EH (cell line): ENCODE data around the gene EPHB6.

Experiments
- DNase-seq: peaks from one replicate; pipeline ENCODE4 v3.0.0-alpha.2; 2015; ENCODE audit warnings: low read depth

EPHB6 gene

DNA sequence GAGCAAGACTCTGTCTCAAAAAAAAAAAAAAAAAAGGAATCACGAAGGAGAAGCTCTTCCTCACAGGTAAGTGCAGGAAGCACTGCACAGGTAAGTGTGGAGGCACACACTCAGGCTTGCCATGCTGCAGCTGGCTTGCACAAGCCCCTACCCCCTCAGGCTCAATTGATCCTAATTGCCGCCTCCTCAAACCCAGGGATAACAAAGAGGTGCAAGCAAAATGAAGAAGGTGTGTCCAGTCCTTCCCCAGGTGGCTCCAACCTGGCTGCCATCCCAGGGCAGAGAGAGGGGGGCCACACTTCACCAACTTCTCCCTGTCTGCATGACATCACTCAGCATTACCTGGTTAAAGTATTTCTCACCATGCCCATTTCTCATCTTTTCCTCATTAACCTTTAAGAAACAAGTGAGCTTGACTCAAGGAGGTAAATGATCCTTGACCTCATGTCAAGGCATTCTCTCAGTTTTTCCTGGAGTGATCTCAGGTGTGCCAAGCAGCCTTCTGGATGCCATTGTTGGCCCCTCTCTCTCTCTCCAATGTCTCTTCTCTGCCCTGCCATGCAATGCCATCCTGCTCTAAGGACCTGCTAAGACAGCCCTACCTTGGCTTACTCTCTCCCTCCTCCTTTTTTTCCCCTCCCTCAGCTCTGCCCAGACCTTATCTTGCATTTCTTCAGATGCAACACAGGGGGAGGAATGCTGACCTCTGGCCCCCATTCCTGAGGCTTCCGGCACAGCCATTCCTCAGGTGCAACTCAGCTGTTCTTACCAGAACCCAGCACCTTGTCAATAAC is 43.7 kb downstream of the EPHB6 start:
- no peak for DNase-seq

DNA sequence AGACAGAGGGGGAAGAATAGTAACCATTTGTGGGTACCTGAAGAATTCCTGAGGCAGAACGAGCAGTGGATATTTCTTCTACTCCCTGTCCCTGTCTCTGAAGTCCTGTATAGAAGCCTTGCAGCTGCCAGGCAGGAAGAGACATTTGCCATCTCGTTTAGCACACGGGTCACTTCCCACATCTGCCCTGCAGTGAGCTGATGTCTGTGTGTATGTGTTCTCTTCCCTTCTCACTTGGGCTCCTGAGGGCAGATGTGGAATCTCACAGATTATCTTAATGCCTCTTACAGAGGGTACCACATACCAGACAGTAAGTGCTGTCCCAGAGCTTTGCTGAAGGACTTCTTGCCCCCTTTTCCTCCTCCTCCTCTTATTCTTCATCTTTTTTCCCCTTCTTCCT is 44.8 kb downstream of the EPHB6 start:
- no peak for DNase-seq

DNA sequence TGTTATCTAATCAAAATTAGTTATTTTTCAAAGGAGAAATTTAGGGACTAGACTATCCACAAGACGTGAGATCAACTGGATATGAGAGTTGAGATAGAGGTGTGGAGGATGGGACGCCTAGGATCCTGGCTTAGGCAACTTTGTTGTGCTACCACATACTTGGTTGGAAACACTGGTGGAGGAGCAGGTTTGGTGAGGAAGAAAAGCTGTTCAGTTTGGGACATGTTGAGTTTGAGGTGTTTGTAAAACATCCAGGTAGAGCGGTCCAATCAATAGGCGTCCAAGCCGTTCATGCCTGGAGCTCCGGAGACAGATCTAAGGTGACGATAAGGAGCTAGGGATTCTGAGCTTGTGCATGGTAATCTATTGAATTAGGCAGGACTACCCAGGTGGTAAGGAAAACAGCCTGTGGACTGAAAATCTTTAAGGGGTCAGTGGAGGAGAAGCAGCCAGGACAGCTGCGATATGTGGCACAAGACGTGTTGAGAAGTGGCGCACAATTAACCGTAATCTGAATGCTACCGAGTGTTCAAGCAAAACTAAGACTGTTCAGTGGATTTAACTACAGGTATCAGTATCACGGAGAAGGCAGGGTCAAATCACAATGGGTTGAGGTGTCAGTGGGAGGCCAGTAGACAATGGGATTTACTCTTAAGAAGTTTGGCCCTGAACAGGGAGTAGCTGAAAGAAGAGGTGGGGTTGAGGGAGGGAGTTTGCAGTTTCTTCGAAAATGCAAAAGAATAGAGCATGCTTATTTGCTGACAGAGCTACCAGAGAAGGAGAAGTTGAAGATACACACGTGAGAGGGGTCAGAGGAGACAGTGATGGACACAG is 46.8 kb downstream of the EPHB6 start:
- DNase-seq = no peak

DNA sequence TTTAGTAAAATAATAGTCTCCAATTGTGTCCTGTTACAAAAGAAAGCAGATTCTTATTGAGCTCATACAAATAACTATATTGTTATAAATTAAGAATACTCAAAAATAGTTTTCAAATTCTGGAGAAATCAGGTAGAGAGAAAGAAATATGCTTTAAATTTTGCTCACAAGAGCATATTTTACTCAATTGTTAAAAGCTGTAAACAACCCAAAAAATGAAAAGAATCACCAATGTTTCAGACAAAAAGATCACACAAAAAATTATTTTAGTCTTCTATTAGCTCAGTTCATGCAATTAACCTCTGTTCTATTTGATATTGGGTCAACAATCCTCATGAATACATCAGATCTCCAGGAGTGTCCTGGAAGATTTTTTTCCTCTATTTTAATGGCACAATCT is 49.3 kb downstream of the EPHB6 start:
- no peak for DNase-seq

DNA sequence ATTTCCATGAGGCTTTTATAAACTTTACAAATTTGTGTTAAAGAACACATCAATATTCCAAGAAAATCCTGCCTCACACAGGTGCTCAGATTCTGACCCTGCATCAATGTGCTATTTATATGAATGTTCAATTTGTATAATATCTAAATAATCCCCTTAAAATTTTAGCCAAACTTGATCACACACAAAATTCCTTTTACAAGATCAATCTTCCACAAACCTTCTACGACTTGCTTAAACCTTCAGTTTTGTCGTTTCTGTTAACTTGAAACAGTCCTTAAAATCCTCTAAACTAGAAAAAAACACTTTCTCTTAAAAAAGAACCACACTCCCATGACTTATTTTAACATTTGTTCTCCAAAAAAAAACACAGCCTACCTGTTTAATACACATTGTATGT is 50.9 kb downstream of the EPHB6 start:
- no peak for DNase-seq

DNA sequence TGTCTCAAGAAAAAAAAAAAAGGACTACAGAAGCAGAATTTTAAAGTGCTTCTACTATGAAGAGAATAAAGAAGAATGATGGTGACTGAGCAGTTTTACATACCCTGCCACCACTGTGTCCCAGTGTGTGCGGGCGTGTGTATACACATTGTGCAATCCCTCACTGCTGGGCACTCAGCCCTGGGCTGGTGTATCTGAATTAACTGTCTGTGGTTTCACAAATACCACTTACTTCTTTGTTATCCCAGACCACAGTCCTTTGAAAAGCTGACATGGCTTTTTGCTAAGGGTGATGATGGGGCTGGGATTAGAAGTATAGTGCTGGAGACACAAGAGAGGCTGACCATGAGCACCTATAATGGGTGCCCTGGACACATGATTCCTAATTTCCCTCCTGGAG is 51.8 kb downstream of the EPHB6 start:
- no peak for DNase-seq

DNA sequence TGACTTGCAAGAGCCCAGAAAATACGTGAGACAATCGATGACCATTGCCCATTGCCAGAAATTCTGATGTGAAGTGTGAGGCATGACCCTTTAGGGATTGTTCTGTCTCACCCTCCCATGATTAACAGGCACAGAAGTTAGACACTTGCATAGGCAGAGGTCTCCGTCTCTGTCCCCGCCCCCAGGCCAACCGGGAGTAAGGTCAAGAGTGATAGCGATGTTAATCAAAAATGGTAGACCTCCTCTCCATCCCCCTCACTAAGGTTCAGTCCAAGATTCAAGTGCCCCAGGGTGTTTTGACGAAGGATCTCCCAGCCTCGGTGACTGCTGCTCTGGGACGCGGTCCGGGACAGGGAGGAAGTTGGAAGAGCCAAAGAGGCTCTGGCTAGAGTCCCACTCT is 53.4 kb downstream of the EPHB6 start:
- no peak for DNase-seq

DNA sequence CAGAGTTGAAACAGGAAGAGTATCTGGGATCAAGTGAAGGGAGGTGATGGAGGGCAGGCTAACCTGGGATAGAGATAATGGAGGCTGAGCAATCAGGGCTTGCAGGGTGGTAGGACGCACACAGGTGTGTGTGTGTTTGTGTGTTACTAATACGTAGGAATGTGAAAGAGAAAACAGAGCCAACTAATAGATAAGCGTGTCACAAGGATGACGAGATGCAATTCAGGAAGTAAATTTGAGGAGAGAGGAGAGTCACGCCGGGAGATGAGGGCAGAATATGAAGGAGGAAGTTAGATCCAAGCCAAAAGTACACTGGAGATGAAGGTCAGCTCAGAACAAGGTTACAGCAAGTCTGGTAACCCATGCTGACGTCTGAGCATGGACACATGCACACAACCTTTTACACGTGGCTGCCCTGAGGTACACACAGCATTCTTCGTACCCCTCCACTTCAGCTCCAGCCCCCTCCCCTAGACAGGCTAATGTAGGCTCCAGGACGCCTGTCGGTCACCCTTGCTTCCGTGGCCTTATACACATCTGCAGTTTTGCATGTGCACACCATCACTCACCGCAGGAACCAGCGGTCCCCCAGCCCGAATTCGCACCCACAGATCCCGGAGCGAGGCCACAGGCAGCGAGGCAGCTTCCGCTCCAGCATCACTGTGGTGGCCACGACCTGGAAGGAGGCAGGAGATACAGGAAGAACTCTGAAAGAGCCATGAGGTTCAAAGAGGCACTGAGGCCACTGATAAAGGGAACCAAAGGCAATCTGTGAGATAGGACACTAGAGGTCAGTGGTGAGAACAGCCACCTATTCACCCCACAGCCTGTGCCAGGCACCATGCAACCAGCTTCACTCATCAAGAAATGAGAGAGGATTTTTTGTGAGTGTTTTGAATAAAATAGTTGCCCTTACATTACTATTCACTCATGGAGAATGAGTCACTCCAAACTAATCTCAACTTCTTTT is 54.3 kb downstream of the EPHB6 start:
- DNase-seq = peak; percentile 11

DNA sequence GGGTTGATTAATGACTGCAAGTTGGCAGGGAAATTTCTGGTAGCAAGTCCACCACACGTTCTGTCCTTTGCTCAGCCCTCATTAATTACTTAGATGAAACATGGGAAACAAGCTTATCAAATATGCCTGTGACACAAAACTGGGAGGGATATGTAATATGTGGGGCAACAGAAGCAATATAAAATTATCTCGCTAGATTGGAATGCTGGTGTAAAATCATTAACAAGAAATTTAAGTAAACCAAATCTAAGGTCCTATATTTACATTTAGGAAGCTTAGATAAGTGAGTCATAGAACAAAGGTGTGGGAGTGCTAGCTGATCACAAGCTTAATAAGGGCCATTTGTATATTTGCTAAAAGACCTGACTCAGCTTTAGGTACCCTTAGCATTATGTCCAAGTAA is 55.2 kb downstream of the EPHB6 start:
- no peak for DNase-seq

DNA sequence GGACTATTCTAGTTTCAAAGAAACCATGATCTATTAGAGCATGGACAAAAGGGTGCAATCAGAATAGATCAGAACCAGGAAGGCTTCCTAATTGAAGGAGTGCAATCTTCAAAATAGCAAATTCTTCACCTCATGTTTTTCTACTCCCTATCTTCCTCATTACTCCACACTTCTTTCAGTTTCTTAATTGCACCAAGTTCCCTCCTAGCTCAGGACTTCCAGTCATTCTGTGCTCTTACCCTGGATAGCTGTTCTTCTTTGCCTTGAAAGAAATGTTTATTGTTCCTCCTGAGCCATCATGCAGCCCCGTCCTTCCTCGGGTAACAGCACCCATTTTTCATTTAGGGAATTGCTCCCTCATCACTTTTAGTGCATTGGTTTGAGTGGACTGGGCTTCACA is 55.6 kb downstream of the EPHB6 start:
- DNase-seq = no peak

DNA sequence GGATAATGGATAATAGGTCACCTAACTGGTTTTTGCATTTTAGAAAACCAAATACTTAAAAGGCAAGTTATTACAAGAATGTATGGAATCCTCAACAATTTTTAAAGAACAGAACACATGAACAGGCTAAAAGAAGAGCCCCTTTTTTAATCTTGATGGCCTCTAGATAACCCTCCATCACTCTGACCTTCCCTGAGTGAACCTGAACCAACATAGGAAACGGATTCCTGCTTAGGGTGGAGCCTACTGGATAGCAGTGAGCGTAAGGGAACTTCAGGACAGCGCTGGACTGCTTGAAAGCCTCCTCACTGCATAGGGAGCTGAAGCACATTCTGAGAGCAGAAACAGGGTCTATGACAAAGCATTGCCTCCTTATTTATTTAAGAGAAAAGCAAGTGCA is 58.2 kb downstream of the EPHB6 start:
- no peak for DNase-seq

DNA sequence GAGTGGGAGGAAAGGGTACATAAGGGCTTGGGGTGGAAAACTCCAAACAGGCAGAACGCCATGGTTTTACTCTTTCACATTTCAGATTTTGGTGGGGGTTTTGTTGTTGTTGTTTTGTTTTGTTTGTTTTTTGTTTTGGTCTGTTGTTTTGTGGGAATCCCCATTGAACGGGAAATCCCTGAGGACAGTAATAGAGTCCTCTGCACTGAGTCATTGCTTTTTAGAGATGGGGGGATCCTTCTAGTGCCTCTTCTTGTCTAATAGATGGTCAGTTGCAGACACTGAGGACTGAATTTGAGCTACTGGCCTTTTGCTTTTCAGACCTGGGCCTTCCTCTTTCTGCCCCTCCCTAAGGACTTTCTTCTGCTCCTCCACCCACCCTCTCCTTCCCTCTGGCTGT is 58.7 kb downstream of the EPHB6 start:
- no peak for DNase-seq

DNA sequence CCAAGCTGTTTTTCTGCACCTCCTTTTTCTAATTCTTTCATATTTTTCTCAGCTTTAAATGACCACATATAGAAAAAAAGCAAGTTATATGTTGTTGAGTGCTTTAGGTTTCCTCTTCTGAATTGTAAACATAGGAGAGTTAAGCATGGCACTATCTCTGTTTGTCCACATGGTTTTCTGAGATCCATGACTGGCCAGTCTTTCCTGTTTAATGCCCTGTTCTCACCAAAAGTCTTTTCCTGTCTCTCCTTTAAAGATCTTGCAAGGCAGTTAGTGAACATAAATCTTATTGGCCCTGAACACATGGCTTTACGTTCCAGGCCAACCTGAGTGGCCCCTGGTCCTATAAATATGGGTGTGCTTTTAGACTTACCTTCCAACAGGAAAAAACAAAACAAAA is 59.2 kb downstream of the EPHB6 start:
- DNase-seq = no peak

DNA sequence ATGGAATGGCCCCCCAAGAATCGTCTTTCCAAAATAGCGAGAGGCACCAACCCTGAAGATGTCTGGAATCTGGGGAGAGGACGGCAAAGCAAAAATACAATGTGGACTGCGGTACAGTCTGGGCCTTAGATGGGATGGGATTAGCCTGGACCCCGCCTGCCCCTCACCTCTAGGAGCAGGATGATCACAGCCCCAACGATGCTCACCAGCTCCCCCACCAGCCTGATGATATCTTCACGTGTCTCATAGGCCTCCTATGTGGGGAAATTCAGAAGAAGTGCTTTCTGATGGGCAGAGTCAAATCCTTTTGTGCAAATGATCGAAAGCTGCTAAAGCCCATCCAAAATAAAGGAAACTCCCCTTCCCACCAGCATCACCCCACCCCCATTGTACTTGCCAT is 60.4 kb downstream of the EPHB6 start:
- no peak for DNase-seq

DNA sequence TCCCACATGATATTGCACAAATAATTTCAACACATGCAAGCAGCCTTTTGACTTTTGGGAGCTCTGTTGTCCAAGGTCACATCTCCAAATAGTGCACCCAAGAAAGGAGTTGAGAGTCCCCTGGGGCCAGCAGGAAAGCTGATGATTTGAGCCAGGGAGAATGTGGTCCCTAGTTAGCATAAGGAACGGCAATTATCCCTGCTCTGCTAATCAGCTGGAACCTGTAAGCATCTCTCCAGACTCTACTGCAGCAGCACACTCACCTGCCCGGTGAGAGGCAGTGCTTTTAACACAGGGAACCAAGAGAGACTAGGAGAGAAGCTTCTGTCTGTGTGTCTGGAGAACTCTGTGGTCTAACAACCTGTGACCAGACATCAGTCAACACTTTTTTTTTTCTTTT is 61.6 kb downstream of the EPHB6 start:
- DNase-seq = no peak

DNA sequence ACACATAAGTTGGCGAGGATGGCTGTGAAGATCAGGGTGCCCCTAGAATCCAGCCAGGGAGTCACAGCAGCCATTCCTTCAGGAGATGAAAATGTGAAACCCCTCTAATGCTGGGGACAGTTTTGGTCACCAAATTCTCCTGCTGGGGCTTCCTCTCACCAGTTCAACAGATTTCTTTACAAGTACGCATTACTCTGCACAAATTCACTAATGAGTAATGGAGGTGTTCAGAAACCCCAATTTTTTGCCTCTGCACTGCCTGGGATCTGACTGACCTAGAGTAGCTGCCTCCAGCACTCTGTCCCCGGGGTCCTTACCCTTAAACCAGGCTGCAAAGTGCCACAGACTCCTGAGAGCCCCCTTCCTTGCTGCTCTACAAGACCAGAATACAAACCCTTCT is 62.6 kb downstream of the EPHB6 start:
- DNase-seq = no peak

DNA sequence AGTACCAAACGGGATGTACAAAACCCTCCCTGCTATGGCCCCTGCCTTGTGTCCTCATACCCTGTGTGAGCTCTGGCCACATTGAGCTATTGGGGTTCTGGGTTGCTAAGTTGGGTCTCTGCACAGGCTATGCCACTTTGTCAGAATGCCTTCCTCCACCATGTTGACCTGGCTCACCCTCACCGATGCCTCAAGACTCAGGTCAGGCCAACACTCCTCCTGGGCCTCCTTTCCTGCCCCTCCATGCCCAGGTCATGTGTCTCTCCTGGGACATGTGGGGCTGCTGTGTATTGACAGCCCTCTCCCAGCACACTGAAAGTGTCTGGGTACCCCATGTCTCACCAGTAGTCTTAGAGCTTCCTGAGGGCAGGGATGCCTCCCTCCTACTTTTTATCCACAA is 64.0 kb downstream of the EPHB6 start:
- no peak for DNase-seq

DNA sequence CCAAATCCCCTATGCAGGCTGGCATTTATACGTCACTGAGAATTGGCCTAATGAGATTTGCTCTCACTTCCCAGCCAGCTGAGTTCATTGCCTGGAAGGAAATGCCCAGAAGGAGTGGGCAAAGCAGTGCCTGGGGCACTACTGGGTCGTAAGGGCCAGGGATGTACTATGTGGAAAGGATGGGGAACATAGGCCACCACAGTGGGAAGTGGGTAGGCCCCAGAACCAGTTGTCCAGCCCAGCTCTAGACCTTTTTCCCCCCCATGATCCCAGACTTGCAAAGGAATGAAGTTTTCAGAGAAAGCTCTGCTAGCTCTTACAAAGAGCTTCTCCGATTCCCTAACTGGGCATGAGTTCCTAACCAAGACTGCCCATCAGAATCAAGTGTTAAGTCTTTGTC is 64.8 kb downstream of the EPHB6 start:
- no peak for DNase-seq
